Measurements from ENCODE around the gene FNDC5. TPM values are rescaled to one million over a fixed set of nuclear protein-coding genes. Genes with fewer than 3 reads are reported as not detected.

FNDC5 gene
- total and polyA plus RNA-seq, 10 of the 15 experiments (the other 5 are each of a cell fraction or from before 2014, with no cell fraction given): 0.01 to 0.29 (median 0.19) TPM; not detected in 4

DNA sequence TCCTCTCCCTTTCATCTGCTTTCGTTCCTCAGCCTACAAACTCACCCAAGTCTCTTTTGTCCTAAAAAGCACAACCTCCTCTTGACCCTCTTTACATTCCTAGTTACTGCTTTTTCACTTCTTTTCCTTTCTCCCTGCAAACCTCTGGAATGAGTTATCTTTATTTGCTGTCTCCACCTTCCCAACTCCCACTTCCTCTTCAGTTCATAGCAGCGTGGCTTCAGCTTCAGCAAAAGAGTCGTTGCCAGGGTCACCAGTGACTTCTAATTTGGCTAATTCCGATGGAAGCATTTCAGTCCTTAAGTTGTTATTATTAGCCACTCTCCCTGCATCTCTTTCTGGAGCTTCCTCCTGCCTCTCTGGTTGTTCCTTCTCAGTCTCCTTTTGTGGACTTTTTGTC lies 36.7 kb upstream of the FNDC5 start:
- ChIA-PET CTCF (interaction anchor here (1.1 to 1.5 kb wide), 2 partner anchors 9 to 179 kb away, joined by 3 to 7 read pairs; no protein-coding TSS in a partner anchor), POLR2A (interaction anchor here (1.1 kb wide), 1 partner anchor 122 kb away, joined by 3 read pairs; no protein-coding TSS in a partner anchor), SMC1A (ENCODE audit: uncharacterized antibody, unreplicated experiment) (interaction anchor here (0.7 kb wide), 1 partner anchor 33 kb away, joined by 3 read pairs; no protein-coding TSS in a partner anchor), RAD21 (ENCODE audit: unreplicated experiment) (no interaction called here)
- H3K9me3 ChIP-seq (replicated peaks; ENCODE audit: control insufficient read depth, insufficient read depth, low read length): no peaks in the 10 kb centered on the region
- H3K4me3 ChIP-seq: no peak overlapping the region
- no peak overlapping the region for H3K9ac ChIP-seq (ENCODE audit: control insufficient read depth, insufficient read depth, low read length)
- intact Hi-C loops (cut with micrococcal nuclease; ENCODE audit: unreplicated experiment): no loop called here
- no TSS peak for BruUV-seq (replicated peaks)
- H3K36me3 ChIP-seq (ENCODE audit: control insufficient read depth in 2 of 2, insufficient read depth in 2 of 2, low read length in 1 of 2): no peaks in the 10 kb centered on the region
- H4K20me1 ChIP-seq (ENCODE audit: control insufficient read depth, insufficient read depth): no peaks in the 10 kb centered on the region
- TF ChIP-seq EP300 (IDR thresholded peaks at IDR 0.05; ENCODE audit: borderline replicate concordance in 1 of 2, control insufficient read depth in 1 of 2, low read depth in 2 of 2, low read length in 2 of 2): no peak
- TF ChIP-seq, protein P1, sequence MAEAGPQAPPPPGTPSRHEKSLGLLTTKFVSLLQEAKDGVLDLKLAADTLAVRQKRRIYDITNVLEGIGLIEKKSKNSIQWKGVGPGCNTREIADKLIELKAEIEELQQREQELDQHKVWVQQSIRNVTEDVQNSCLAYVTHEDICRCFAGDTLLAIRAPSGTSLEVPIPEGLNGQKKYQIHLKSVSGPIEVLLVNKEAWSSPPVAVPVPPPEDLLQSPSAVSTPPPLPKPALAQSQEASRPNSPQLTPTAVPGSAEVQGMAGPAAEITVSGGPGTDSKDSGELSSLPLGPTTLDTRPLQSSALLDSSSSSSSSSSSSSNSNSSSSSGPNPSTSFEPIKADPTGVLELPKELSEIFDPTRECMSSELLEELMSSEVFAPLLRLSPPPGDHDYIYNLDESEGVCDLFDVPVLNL (IDR thresholded peaks at IDR 0.05; ENCODE audit: low read depth, low read length): no peak
- TF ChIP-seq, protein P2, sequence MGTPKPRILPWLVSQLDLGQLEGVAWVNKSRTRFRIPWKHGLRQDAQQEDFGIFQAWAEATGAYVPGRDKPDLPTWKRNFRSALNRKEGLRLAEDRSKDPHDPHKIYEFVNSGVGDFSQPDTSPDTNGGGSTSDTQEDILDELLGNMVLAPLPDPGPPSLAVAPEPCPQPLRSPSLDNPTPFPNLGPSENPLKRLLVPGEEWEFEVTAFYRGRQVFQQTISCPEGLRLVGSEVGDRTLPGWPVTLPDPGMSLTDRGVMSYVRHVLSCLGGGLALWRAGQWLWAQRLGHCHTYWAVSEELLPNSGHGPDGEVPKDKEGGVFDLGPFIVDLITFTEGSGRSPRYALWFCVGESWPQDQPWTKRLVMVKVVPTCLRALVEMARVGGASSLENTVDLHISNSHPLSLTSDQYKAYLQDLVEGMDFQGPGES (IDR thresholded peaks at IDR 0.05): no peak
- H3K27me3 ChIP-seq (replicated peaks in 1 of 2; ENCODE audit: control insufficient read depth in 2 of 2, insufficient read depth in 2 of 2, low read length in 1 of 2): peaks cover under 1 to 1% of the 10 kb centered on the region in 2 experiments; a peak in 1 of 4 replicates
- no peak overlapping the region for H3K4me2 ChIP-seq (ENCODE audit: control insufficient read depth, insufficient read depth)
- FAIRE-seq (no peak), ATAC-seq (no peak), DNase-seq (ENCODE audit: low read depth, low spot score) (no peak)
- in situ Hi-C loops (cut with MboI): no loop called here
- H3K79me2 ChIP-seq (ENCODE audit: control insufficient read depth, insufficient read depth, low read length): no peaks in the 10 kb centered on the region
- H3K27ac ChIP-seq (ENCODE audit: control insufficient read depth, insufficient read depth): no peak overlapping the region
- H2AFZ ChIP-seq (ENCODE audit: control insufficient read depth, low read depth, low read length): no peak overlapping the region
- H3K4me1 ChIP-seq (ENCODE audit: control insufficient read depth, insufficient read depth, low read length): no peaks in the 10 kb centered on the region
- 9% methylated on average over 4 of the region's 4 CpGs for WGBS (ENCODE audit: insufficient coverage, insufficient replicate concordance, low lambda C conversion rate, missing lambda C conversion rate)

DNA sequence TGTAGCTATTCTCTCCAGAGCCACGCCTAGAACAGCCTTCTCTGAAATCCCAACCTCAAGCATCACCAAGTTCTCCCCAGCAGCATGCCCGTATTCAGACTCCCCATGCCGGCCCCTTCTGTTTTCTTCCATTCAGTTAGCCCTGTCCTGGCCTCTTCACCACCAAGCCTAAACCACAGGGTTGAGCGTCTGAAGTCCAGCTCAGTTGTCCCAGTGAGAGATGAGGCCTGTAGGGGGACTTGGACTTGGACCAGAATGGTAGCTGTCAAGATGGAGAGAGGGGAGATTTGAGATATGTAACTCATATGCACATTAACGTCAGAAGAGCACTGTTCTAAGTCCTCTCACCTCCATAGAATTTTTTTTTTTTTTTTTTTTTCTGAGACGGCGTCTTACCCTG lies 35.9 kb upstream of the FNDC5 start:
- Histone ChIP-seq H3K79me2 (ENCODE audit: control insufficient read depth, insufficient read depth, low read length) (no peaks in the 10 kb centered on the region), H3K9ac (ENCODE audit: control insufficient read depth, insufficient read depth, low read length) (no peak overlapping the region), H3K27ac (ENCODE audit: control insufficient read depth, insufficient read depth) (no peak overlapping the region), H2AFZ (ENCODE audit: control insufficient read depth, low read depth, low read length) (no peak overlapping the region), H3K4me2 (ENCODE audit: control insufficient read depth, insufficient read depth) (no peak overlapping the region), H3K4me1 (ENCODE audit: control insufficient read depth, insufficient read depth, low read length) (no peaks in the 10 kb centered on the region), H4K20me1 (ENCODE audit: control insufficient read depth, insufficient read depth) (no peaks in the 10 kb centered on the region), H3K36me3 (ENCODE audit: control insufficient read depth in 2 of 2, insufficient read depth in 2 of 2, low read length in 1 of 2) (no peaks in the 10 kb centered on the region), H3K4me3 (no peak overlapping the region), H3K9me3 (replicated peaks; ENCODE audit: control insufficient read depth, insufficient read depth, low read length) (no peaks in the 10 kb centered on the region), H3K27me3 (replicated peaks in 1 of 2; ENCODE audit: control insufficient read depth in 2 of 2, insufficient read depth in 2 of 2, low read length in 1 of 2) (peaks cover 1 to 4% of the 10 kb centered on the region in 2 experiments; a peak in 1 of 4 replicates)
- POLR2A ChIA-PET: interaction anchor here (0.6 kb wide), 2 partner anchors 11 to 43 kb away, joined by 5 read pairs; no protein-coding TSS in a partner anchor
- DNase-seq (ENCODE audit: low read depth, low spot score) (no peak), ATAC-seq (no peak), FAIRE-seq (no peak)
- in situ Hi-C loops (cut with MboI) (no loop called here), intact Hi-C loops (cut with micrococcal nuclease; ENCODE audit: unreplicated experiment) (no loop called here)
- 51% methylated on average over 7 of the region's 7 CpGs for WGBS (ENCODE audit: insufficient coverage, insufficient replicate concordance, low lambda C conversion rate, missing lambda C conversion rate)
- SMC1A ChIA-PET (ENCODE audit: uncharacterized antibody, unreplicated experiment): no interaction called here
- RAD21 ChIA-PET (ENCODE audit: unreplicated experiment): no interaction called here
- BruUV-seq (replicated peaks): no TSS peak
- CTCF ChIA-PET: interaction anchor here (1.1 kb wide), 1 partner anchor 8 kb away, joined by 7 read pairs; no protein-coding TSS in a partner anchor
- no peak for TF ChIP-seq GATAD2B (conservative IDR thresholded peaks at IDR 0.05; ENCODE audit: low read depth)
- no peak for TF ChIP-seq RAD51 (IDR thresholded peaks at IDR 0.05)
- no peak for TF ChIP-seq FOXM1 (IDR thresholded peaks at IDR 0.05; ENCODE audit: low read depth, low read length)
- no peak for TF ChIP-seq FOXK2 (IDR thresholded peaks at IDR 0.05)
- TF ChIP-seq TCF3 (IDR thresholded peaks at IDR 0.05; ENCODE audit: borderline replicate concordance, insufficient read depth, low read depth, low read length): no peak
- TF ChIP-seq NR2F1 (conservative IDR thresholded peaks at IDR 0.05): no peak
- TF ChIP-seq, protein P3, sequence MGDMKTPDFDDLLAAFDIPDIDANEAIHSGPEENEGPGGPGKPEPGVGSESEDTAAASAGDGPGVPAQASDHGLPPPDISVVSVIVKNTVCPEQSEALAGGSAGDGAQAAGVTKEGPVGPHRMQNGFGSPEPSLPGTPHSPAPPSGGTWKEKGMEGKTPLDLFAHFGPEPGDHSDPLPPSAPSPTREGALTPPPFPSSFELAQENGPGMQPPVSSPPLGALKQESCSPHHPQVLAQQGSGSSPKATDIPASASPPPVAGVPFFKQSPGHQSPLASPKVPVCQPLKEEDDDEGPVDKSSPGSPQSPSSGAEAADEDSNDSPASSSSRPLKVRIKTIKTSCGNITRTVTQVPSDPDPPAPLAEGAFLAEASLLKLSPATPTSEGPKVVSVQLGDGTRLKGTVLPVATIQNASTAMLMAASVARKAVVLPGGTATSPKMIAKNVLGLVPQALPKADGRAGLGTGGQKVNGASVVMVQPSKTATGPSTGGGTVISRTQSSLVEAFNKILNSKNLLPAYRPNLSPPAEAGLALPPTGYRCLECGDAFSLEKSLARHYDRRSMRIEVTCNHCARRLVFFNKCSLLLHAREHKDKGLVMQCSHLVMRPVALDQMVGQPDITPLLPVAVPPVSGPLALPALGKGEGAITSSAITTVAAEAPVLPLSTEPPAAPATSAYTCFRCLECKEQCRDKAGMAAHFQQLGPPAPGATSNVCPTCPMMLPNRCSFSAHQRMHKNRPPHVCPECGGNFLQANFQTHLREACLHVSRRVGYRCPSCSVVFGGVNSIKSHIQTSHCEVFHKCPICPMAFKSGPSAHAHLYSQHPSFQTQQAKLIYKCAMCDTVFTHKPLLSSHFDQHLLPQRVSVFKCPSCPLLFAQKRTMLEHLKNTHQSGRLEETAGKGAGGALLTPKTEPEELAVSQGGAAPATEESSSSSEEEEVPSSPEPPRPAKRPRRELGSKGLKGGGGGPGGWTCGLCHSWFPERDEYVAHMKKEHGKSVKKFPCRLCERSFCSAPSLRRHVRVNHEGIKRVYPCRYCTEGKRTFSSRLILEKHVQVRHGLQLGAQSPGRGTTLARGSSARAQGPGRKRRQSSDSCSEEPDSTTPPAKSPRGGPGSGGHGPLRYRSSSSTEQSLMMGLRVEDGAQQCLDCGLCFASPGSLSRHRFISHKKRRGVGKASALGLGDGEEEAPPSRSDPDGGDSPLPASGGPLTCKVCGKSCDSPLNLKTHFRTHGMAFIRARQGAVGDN (IDR thresholded peaks at IDR 0.05): no peak

All from GM12878 (cell line).